HG03565 (cell line): Measurements from ENCODE around the gene ANKS4B.
"Not testable (repeated sequence)": the region's sequence is repeated elsewhere in the genome, so short reads cannot be mapped to it uniquely, and the experiment has no call there.

ENCODE experiments used
- ATAC-seq: cut with Tn5 transposase; IDR thresholded peaks from one replicate; pipeline ENCODE4 v1.9.1; 2021; ENCODE audit warnings: mild to moderate bottlenecking, moderate library complexity; ENCODE audit not compliant: unreplicated experiment

The ANKS4B gene

GRCh38 chr16:21233521-21234150, at the start of gene ANKS4B:
Gene ANKS4B (plus strand): TSS chr16:21233699. CDS start chr16:21233738, 39 bp downstream.
- ATAC-seq: no peak

GRCh38 chr16:21183995-21184394, 49.5 kb upstream of the ANKS4B start:
- no peak for ATAC-seq

- no peak for ATAC-seq
These were observed 48.7 kb upstream of the ANKS4B start for GRCh38 chr16:21184834-21185233.

GRCh38 chr16:21185659-21186325, 47.7 kb upstream of the ANKS4B start:
- no peak for ATAC-seq

GRCh38 chr16:21186326-21186691, 47.2 kb upstream of the ANKS4B start:
- ATAC-seq: no peak

GRCh38 chr16:21189311-21189710, 44.2 kb upstream of the ANKS4B start:
- no peak for ATAC-seq

- ATAC-seq: no peak
These were observed 43.5 kb upstream of the ANKS4B start for GRCh38 chr16:21190013-21190412.

GRCh38 chr16:21190599-21190998, 42.9 kb upstream of the ANKS4B start:
- ATAC-seq: no peak

GRCh38 chr16:21192991-21193390, 40.5 kb upstream of the ANKS4B start:
- no peak for ATAC-seq

- ATAC-seq: no peak
These were observed 38.7 kb upstream of the ANKS4B start for GRCh38 chr16:21194771-21195301.

- not testable (repeated sequence) for ATAC-seq
These were observed 38.2 kb upstream of the ANKS4B start for GRCh38 chr16:21195330-21195729.

- ATAC-seq: no peak
These were observed 36.4 kb upstream of the ANKS4B start for GRCh38 chr16:21197112-21197511.

GRCh38 chr16:21197621-21198020, 35.9 kb upstream of the ANKS4B start:
- no peak for ATAC-seq

GRCh38 chr16:21199607-21200218, 33.8 kb upstream of the ANKS4B start:
- no peak for ATAC-seq

- ATAC-seq: no peak
These were observed 30.2 kb upstream of the ANKS4B start for GRCh38 chr16:21203155-21203797.

- ATAC-seq: no peak
These were observed 28.2 kb upstream of the ANKS4B start for GRCh38 chr16:21205303-21205702.

GRCh38 chr16:21206550-21206949, 26.9 kb upstream of the ANKS4B start:
- no peak for ATAC-seq

- ATAC-seq: no peak
These were observed 24.9 kb upstream of the ANKS4B start for GRCh38 chr16:21208446-21209230.

GRCh38 chr16:21211486-21211885, 22.0 kb upstream of the ANKS4B start, which contains the start of gene ZP2:
Gene ZP2 (minus strand): TSS chr16:21211574. CDS start chr16:21211547, 27 bp downstream.
- ATAC-seq: no peak

- ATAC-seq: no peak
These were observed 19.4 kb upstream of the ANKS4B start for GRCh38 chr16:21214086-21214485.

- no peak for ATAC-seq
These were observed 16.4 kb upstream of the ANKS4B start for GRCh38 chr16:21217121-21217520.
